Nephron (organoid): ENCODE results near the gene CHPT1.

ENCODE experiments used
- H3K27ac Mint-ChIP-seq, 3 experiments: 2 replicates each; pipeline ENCODE4 v1.8.0; 2020; ENCODE audit warnings: mixed read lengths in 3 of 3, mild to moderate bottlenecking in 2 of 3, moderate library complexity in 1 of 3
- H3K27me3 Mint-ChIP-seq: 2 replicates; pipeline ENCODE4 v1.8.0; 2021; ENCODE audit warnings: low read depth, mild to moderate bottlenecking, moderate library complexity, mixed read lengths
- H3K36me3 Mint-ChIP-seq: 2 replicates; pipeline ENCODE4 v1.8.0; 2020; ENCODE audit warnings: low read depth, mixed read lengths
- H3K4me1 Mint-ChIP-seq: 2 replicates; pipeline ENCODE4 v1.8.0; 2020; ENCODE audit warnings: mixed read lengths
- H3K4me3 Mint-ChIP-seq, 3 experiments: 2 replicates each; pipeline ENCODE4 v1.8.0; 2020; ENCODE audit warnings: mild to moderate bottlenecking in 3 of 3, mixed read lengths in 3 of 3, moderate library complexity in 2 of 3
- H3K9me3 Mint-ChIP-seq: 2 replicates; pipeline ENCODE4 v1.8.0; 2020; ENCODE audit warnings: mixed read lengths
- CTCF ChIP-seq, 3 experiments: fragments of 200-600 bp; sonication (generic); IDR thresholded peaks; one replicate each; pipeline ENCODE4 v1.5.0; 2021; ENCODE audit warnings: antibody characterized with exemption in 3 of 3; ENCODE audit not compliant: unreplicated experiment in 3 of 3

Gene CHPT1

DNA sequence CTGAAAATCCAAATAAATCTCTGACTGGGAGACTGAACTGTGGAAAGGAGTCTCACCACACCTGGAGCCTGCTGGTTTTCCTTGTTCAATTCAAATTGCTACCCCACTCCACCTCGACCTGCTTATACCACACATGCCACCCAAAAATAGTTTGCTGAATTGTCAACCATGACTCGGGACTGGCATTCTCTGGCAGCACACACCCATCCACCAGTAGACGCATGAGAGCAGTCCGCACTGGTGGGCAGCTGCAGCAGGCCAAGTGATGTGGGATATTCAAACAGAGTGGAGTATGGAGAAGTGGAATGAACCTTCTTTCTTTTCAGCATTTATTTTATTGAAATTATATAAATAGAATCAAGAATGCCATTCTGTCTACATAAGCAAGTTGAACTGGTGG is 80.5 kb downstream of the CHPT1 start:
- Mint-ChIP-seq H3K4me3 (no peak overlapping the region), H3K36me3 (peaks cover 7% of the 10 kb centered on the region), H3K27ac (no peak overlapping the region), H3K4me1 (peaks cover 6% of the 10 kb centered on the region), H3K9me3 (no peaks in the 10 kb centered on the region), H3K27me3 (no peaks in the 10 kb centered on the region)
- TF ChIP-seq CTCF (IDR thresholded peaks at IDR 0.05; ENCODE audit: unreplicated experiment in 3 of 3): no peak
